Neural crest cell (in vitro differentiated cells): ENCODE results near the gene TTC39B. TPM values are rescaled to one million over a fixed set of nuclear protein-coding genes. Genes with fewer than 3 reads are reported as not detected.

Experiments used
- DNase-seq: peaks from one replicate; pipeline ENCODE4 v3.0.0; 2021; ENCODE audit warnings: low read depth, mixed read lengths, low spot score
- H3K27ac Mint-ChIP-seq: one replicate; pipeline ENCODE4 v1.8.0; 2021; ENCODE audit warnings: mild to moderate bottlenecking, mixed read lengths; ENCODE audit not compliant: unreplicated experiment
- H3K27me3 Mint-ChIP-seq: 2 replicates; pipeline ENCODE4 v1.8.0; 2021; ENCODE audit warnings: low read depth, mild to moderate bottlenecking, mixed read lengths
- H3K36me3 Mint-ChIP-seq: 2 replicates; pipeline ENCODE4 v1.8.0; 2021; ENCODE audit warnings: low read depth, mild to moderate bottlenecking, mixed read lengths
- H3K4me1 Mint-ChIP-seq: 2 replicates; pipeline ENCODE4 v1.8.0; 2021; ENCODE audit warnings: mixed read lengths
- H3K4me3 Mint-ChIP-seq: one replicate; pipeline ENCODE4 v1.8.0; 2021; ENCODE audit warnings: mild to moderate bottlenecking, mixed read lengths
- H3K9me3 Mint-ChIP-seq: 2 replicates; pipeline ENCODE4 v1.8.0; 2021; ENCODE audit warnings: mixed read lengths
- CTCF ChIP-seq: fragments of 200-600 bp; sonication (generic); conservative IDR thresholded peaks from 2 replicates; pipeline ENCODE4 v1.5.0; 2021; ENCODE audit warnings: antibody characterized with exemption, mild to moderate bottlenecking
- long read RNA-seq: library from polyadenylated mRNA; unstranded; transcript quantifications from one replicate; pipeline ENCODE4 v2.0.0, GENCODE V29; 2020
- total RNA-seq: library from RNA; stranded (reverse); gene quantifications from 2 replicates; pipeline ENCODE4 v1.2.1, GENCODE V29; 2021

The TTC39B gene
- total RNA-seq: 3.7 TPM in 2 replicates
- long read RNA-seq, full-length matches to known transcripts: 8 of 10 reads
- long read RNA-seq, partial matches to known transcripts: 0 of 10 reads
- long read RNA-seq, other reads (novel, unspliced or antisense): 2 of 10 reads

DNA sequence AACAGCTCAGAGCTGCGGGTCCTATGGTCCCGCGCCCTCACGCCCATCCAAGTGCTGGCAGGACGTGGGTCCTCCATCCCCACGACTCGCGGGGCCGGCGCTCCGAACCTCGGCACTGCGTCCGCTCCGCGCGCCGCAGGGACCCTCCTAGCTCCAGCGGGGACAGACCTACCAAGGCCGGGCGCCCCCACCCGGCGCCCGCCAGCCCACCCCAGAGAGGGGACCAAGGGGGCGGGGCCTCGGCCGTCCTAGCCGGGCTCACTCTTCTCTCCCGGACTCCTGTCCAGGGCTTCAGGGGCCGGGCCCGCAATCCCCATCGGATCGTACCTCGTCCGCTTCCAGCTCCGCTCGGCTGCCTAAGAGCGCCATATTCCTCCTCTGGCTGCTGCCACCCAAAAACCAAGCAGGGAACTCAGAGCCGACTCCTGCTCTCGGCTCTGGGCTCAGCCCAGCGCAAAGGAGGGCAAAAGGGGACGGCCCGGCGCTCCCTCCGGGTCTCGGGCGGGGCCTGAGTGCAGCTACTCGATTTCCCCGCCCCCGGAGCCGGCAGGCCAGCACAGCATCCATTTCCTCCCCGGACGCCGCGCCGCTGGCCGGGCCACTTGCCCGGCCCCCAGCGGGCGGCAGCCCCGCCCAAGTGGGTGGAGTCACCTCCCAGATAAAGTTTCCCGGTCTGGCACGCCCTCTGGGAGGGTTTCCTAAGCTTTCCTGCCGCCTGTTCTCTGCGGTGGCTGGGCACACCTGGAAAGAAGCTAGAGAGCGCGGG, at the start of gene TTC39B:
Gene TTC39B (minus strand): TSS at position 460 of the 766 bp plus-strand sequence. CDS start 91 bp downstream, at position 369.
- peaks cover 13% of the 10 kb centered on the region for H3K4me1 Mint-ChIP-seq
- peak; percentile 90 for DNase-seq
- H3K36me3 Mint-ChIP-seq: no peaks in the 10 kb centered on the region
- H3K4me3 Mint-ChIP-seq: peak within 1 kb of the TSS; percentile 98
- H3K27me3 Mint-ChIP-seq: peaks cover 20% of the 10 kb centered on the region
- H3K27ac Mint-ChIP-seq: no peak within 1 kb of the TSS
- H3K9me3 Mint-ChIP-seq: no peaks in the 10 kb centered on the region
- TF ChIP-seq CTCF: no peak

- no peak overlapping the region for H3K27ac Mint-ChIP-seq
- no peak overlapping the region for H3K4me3 Mint-ChIP-seq
- TF ChIP-seq CTCF: no peak
- no peak for DNase-seq
- H3K36me3 Mint-ChIP-seq: no peaks in the 10 kb centered on the region
- no peaks in the 10 kb centered on the region for H3K27me3 Mint-ChIP-seq
- H3K9me3 Mint-ChIP-seq: no peaks in the 10 kb centered on the region
- peaks cover 5% of the 10 kb centered on the region for H3K4me1 Mint-ChIP-seq
Observed at GRCh38 chr9:15355669-15356068, 48.7 kb upstream of the TTC39B start.

- TF ChIP-seq CTCF: no peak
- peaks cover 5% of the 10 kb centered on the region for H3K4me1 Mint-ChIP-seq
- DNase-seq: no peak
- H3K4me3 Mint-ChIP-seq: no peak overlapping the region
- no peaks in the 10 kb centered on the region for H3K27me3 Mint-ChIP-seq
- no peaks in the 10 kb centered on the region for H3K9me3 Mint-ChIP-seq
- H3K36me3 Mint-ChIP-seq: no peaks in the 10 kb centered on the region
- H3K27ac Mint-ChIP-seq: no peak overlapping the region
Observed at GRCh38 chr9:15354713-15355112, 47.7 kb upstream of the TTC39B start.

GRCh38 chr9:15353892-15354291, 46.9 kb upstream of the TTC39B start:
- no peak overlapping the region for H3K4me3 Mint-ChIP-seq
- H3K27me3 Mint-ChIP-seq: no peaks in the 10 kb centered on the region
- TF ChIP-seq CTCF: no peak
- peaks cover 5% of the 10 kb centered on the region for H3K4me1 Mint-ChIP-seq
- no peaks in the 10 kb centered on the region for H3K9me3 Mint-ChIP-seq
- no peak for DNase-seq
- H3K27ac Mint-ChIP-seq: no peak overlapping the region
- no peaks in the 10 kb centered on the region for H3K36me3 Mint-ChIP-seq

DNA sequence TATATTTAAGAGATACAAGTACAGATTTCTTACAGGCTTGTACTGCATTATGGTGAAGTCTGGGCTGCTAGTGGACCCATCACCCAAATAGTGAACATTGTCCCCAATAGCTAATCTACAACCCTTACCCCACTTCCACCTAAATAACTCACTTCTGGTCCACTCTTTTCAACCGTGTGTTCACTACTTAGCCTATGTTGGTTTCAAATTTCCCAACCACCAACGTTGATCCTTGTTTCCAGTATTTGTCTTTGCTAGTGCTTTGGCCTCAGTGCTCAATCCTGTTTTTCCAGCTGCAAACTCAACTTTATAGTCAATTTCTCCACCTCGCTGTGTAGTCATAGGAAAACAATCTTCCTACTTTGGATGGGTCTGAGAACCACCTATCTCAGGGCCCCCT, 45.3 kb upstream of the TTC39B start:
- Mint-ChIP-seq H3K4me1 (peaks cover 5% of the 10 kb centered on the region), H3K4me3 (no peak overlapping the region), H3K36me3 (no peaks in the 10 kb centered on the region), H3K9me3 (no peaks in the 10 kb centered on the region), H3K27ac (no peak overlapping the region), H3K27me3 (no peaks in the 10 kb centered on the region)
- TF ChIP-seq CTCF: no peak
- DNase-seq: no peak
